Stomach (tissue), 9 donors: ENCODE results near the gene TCIRG1. TPM values are rescaled to one million over a fixed set of nuclear protein-coding genes. Genes with fewer than 3 reads are reported as not detected.

ENCODE experiments used
- DNase-seq, 2 donors: peaks; one replicate each; pipeline versions ENCODE4 v3.0.0 to v3.0.0-alpha.2; 2013 to 2019
- H3K27ac ChIP-seq, 5 donors: fragments of 200-600 bp in 4 of 5; sonication (generic) in 4 of 5; one replicate each; pipeline ENCODE4 v1.5.1; 2013 to 2019; ENCODE audit warnings: mild to moderate bottlenecking in 1 of 5, moderate library complexity in 1 of 5
- H3K27me3 ChIP-seq, 3 donors: fragments of 200-600 bp; sonication (generic); one replicate each; pipeline ENCODE4 v1.5.1; 2017 to 2019; ENCODE audit warnings: mixed run types in 1 of 3
- H3K36me3 ChIP-seq, 4 donors: fragments of 200-600 bp; sonication (generic); 1 replicate in 3 of 4; 2 replicates in 1 of 4; pipeline ENCODE4 v1.5.1; 2016 to 2019
- H3K4me1 ChIP-seq, 4 donors: fragments of 200-600 bp; sonication (generic); one replicate each; pipeline ENCODE4 v1.5.1; 2016 to 2019
- H3K4me3 ChIP-seq, 4 donors: fragments of 200-600 bp; sonication (generic) in 3 of 4; one replicate each; pipeline ENCODE4 v1.5.1; 2016 to 2019; ENCODE audit warnings: mild to moderate bottlenecking in 1 of 4
- H3K9me3 ChIP-seq, 4 donors: fragments of 200-600 bp; sonication (generic); one replicate each; pipeline ENCODE4 v1.5.1; 2016 to 2019
- EP300 ChIP-seq: sonication (generic); formaldehyde crosslinking; IDR thresholded peaks from one replicate; pipeline ENCODE4 v1.6.1; 2017; ENCODE audit warnings: antibody characterized with exemption
- POLR2A ChIP-seq, 4 donors: fragments of 450-650 bp; IDR thresholded peaks; one replicate each; pipeline ENCODE4 v1.6.1; 2016; ENCODE audit warnings: antibody characterized with exemption in 4 of 4, control low read depth in 2 of 4, mild to moderate bottlenecking in 1 of 4, moderate library complexity in 1 of 4
- POLR2AphosphoS5 ChIP-seq, 3 donors: sonication (generic); formaldehyde crosslinking; IDR thresholded peaks; one replicate each; pipeline ENCODE4 v1.6.1; 2016; ENCODE audit warnings: antibody characterized with exemption in 3 of 3
- WGBS, 5 donors: extraction: QIAGEN DNeasy Blood & Tissue Kit in 3 of 5; methylation state at CpG; one replicate each; pipeline versions ENCODE4 v1.1.5 to v1.1.7; 2013 to 2018; 5-methylcytosine and 5-hydroxymethylcytosine counted together
- intact Hi-C: fragments of 100-400 bp; cut with DNase I; formaldehyde crosslinking; loops from one replicate; pipeline ENCODE4 v1.15.1; 2023; ENCODE audit warnings: low total_unique reads
- polyA plus RNA-seq, 3 donors: library from polyadenylated mRNA; stranded (reverse); fragments of 200-250 nt; gene quantifications; one replicate each; pipeline ENCODE4 v1.2.3, GENCODE V29; 2013
- total RNA-seq, 5 donors: library from RNA; depleted of rRNA; stranded (reverse); fragments of >200 nt; gene quantifications; one replicate each; pipeline versions ENCODE4 v1.1.0 to v1.2.3, GENCODE V29; 2014 to 2016
- TF ChIP-seq, protein P1 (sequence below), 7 experiments: fragments of 450-650 bp in 4 of 7; fragments of 200-600 bp in 3 of 7; sonication (generic) in 3 of 7; IDR thresholded peaks; one replicate each; pipeline ENCODE4 v1.5.1; 2016 to 2019; ENCODE audit warnings: antibody characterized with exemption in 7 of 7, control low read depth in 2 of 7, mild to moderate bottlenecking in 1 of 7
- donor health status: healthy with polysubstance abuse.
- donor health status: Bipolar disorder and iron deficiency.
- donor health status: healthy.

The TCIRG1 gene
- total and polyA plus RNA-seq, 8 donors, result 46.3 to 835 (median 192) TPM

DNA sequence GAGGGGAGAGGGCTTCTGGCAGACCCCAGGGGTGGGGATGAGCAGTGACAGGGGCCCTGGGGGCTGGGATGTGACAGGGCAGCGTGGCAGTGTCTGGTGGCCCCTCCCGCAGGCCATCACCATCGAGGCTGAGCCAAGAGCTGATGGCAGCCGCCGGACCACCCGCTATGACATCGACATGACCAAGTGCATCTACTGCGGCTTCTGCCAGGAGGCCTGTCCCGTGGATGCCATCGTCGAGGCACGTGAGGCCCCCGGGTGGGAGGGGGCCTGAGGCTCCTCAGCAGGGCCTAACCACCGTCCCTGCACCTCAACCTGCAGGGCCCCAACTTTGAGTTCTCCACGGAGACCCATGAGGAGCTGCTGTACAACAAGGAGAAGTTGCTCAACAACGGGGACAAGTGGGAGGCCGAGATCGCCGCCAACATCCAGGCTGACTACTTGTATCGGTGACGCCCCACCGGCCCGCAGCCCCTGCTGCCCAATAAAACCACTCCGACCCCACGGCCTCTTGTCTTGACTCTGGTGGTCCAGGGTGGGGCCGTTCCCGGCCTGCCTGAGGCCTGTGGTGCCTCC is 2.6 kb upstream of the TCIRG1 start:
- DNase-seq, result no peak
- peaks cover 61 to 91% (median 79%) of the 10 kb centered on the region in 4 donors for H3K4me1 ChIP-seq
- TF ChIP-seq, protein P1, sequence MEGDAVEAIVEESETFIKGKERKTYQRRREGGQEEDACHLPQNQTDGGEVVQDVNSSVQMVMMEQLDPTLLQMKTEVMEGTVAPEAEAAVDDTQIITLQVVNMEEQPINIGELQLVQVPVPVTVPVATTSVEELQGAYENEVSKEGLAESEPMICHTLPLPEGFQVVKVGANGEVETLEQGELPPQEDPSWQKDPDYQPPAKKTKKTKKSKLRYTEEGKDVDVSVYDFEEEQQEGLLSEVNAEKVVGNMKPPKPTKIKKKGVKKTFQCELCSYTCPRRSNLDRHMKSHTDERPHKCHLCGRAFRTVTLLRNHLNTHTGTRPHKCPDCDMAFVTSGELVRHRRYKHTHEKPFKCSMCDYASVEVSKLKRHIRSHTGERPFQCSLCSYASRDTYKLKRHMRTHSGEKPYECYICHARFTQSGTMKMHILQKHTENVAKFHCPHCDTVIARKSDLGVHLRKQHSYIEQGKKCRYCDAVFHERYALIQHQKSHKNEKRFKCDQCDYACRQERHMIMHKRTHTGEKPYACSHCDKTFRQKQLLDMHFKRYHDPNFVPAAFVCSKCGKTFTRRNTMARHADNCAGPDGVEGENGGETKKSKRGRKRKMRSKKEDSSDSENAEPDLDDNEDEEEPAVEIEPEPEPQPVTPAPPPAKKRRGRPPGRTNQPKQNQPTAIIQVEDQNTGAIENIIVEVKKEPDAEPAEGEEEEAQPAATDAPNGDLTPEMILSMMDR (IDR thresholded peaks at IDR 0.05), result no peak
- TF ChIP-seq EP300 (no peak), POLR2AphosphoS5 (IDR thresholded peaks at IDR 0.05) (no peak), POLR2A (IDR thresholded peaks at IDR 0.05) (no peak)
- H3K36me3 ChIP-seq, result peaks cover 15 to 45% (median 41%) of the 10 kb centered on the region in 4 donors
- no peaks in the 10 kb centered on the region for H3K27me3 ChIP-seq
- H3K9me3 ChIP-seq, result no peaks in the 10 kb centered on the region
- intact Hi-C loops, result no loop called here
- WGBS, 5 donors, result 70 to 97% (median 85%) methylated on average over 16 to 27 of the region's 27 CpGs
- H3K4me3 ChIP-seq, result no peak overlapping the region
- peak overlapping the region; percentile 74 to 93 (median 91) for H3K27ac ChIP-seq

DNA sequence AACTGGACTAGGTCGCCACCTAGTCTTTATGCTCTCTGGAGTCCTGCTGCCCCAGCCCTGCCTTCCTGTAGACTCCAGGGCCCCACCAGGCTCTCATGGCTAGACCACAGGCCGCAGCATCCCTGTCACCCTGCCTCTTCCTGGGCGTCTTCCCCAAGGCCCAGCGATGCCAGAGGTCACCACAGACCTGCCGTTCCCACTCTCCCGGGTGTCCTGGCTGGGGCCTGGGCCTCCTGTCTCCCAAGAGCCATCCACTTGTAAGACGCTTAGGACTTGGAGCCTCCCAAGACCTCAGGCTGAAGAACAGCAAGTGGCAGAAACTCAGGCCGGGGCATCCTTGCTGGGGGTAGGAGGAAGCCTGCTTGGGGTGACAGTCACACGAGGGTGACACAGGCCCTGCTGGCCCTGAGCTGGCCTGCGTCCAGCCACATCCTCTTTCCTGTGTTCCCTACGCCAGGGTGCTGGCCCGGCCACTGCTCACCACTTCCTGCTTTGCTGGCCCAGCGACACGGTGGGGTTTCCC is 2.0 kb upstream of the TCIRG1 start:
- Histone ChIP-seq H3K9me3 (no peaks in the 10 kb centered on the region), H3K4me3 (no peak overlapping the region), H3K4me1 (peaks cover 61 to 91% (median 79%) of the 10 kb centered on the region in 4 donors), H3K27me3 (no peaks in the 10 kb centered on the region), H3K36me3 (peaks cover 15 to 50% (median 44%) of the 10 kb centered on the region in 4 donors), H3K27ac (peak overlapping the region; percentile 74 to 93 (median 91))
- intact Hi-C loops, result no loop called here
- 43 to 61% (median 53%) methylated on average over 6 to 14 of the region's 14 CpGs for WGBS, 5 donors
- DNase-seq, result peak; percentile 57 to 79
- TF ChIP-seq EP300, result no peak
- peak in 1 of 3 donors; percentile 69 for TF ChIP-seq POLR2AphosphoS5 (IDR thresholded peaks at IDR 0.05)

DNA sequence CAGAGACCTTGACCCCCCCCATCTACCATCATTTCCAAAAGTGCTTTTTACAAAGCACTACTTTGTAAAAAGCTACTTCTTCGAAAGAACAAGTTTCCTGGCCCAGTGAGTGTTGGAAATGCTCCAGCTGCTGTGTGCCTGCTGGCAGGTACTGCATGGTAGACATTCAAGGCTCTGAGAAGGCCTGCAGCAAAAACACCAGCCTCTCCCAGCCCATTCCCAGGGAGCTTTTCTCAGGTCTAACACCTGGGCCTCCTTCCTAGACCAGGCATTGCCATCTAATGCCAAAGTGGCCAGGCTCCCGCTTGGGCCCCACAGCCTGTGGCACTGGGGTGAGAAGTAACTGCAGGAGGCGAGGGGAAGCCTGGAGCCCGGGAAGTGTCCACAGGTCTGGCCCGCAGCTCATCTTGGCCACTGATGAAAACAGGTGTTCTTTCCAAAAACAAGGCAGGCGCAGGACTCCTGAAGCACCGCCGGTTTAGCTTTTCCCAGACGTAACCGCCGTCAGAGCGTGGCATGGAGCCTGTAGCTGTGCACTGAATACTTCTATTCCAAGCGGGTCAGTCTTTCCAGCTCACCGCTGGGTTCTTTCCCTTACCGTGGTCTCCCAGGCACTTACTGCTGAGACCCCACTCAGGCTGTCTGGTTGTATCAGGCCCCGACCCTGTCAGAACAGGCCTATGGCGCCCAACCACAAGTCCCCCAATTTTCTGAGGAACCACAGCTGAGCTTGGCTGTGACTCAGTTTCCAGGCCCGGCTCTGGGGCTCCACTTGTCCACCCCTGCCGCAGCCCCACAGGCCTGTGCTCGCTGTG is 1.2 kb upstream of the TCIRG1 start:
- H3K4me3 ChIP-seq, result peak overlapping the region in 3 of 4 donors; percentile 69 to 76 (median 70)
- intact Hi-C loops, result no loop called here

GRCh38 chr11:68038226-68038717 is 553 bp upstream of the TCIRG1 start:
- intact Hi-C loops, result no loop called here
- WGBS, 5 donors, result 18 to 30% (median 28%) methylated on average over 5 to 13 of the region's 13 CpGs

More for the DNA sequence above, 1.2 kb upstream of the TCIRG1 start:
- 74 to 83% (median 78%) methylated on average over 15 to 20 of the region's 20 CpGs for WGBS, 5 donors
- DNase-seq, result peak; percentile 35 to 71
- peak overlapping the region; percentile 87 to 93 (median 91) for H3K27ac ChIP-seq
- TF ChIP-seq, protein P1 (IDR thresholded peaks at IDR 0.05), result no peak
- TF ChIP-seq POLR2AphosphoS5 (IDR thresholded peaks at IDR 0.05), result no peak
- no peak for TF ChIP-seq POLR2A (IDR thresholded peaks at IDR 0.05)
- TF ChIP-seq EP300, result no peak
- H3K36me3 ChIP-seq, result peaks cover 17 to 55% (median 51%) of the 10 kb centered on the region in 4 donors
- peaks cover 62 to 91% (median 79%) of the 10 kb centered on the region in 4 donors for H3K4me1 ChIP-seq
- H3K9me3 ChIP-seq, result no peaks in the 10 kb centered on the region
- H3K27me3 ChIP-seq, result no peaks in the 10 kb centered on the region

More at GRCh38 chr11:68038226-68038717, 553 bp upstream of the TCIRG1 start:
- no peak for TF ChIP-seq EP300
- TF ChIP-seq, protein P1 (IDR thresholded peaks at IDR 0.05), result no peak
- TF ChIP-seq POLR2AphosphoS5 (IDR thresholded peaks at IDR 0.05), result no peak
- no peak for TF ChIP-seq POLR2A (IDR thresholded peaks at IDR 0.05)
- Histone ChIP-seq H3K9me3 (no peaks in the 10 kb centered on the region), H3K36me3 (peaks cover 21 to 55% (median 51%) of the 10 kb centered on the region in 4 donors), H3K27ac (peak overlapping the region; percentile 87 to 93 (median 91)), H3K4me1 (peaks cover 61 to 91% (median 78%) of the 10 kb centered on the region in 4 donors), H3K4me3 (peak overlapping the region; percentile 54 to 76 (median 70)), H3K27me3 (no peaks in the 10 kb centered on the region)
- peak in 1 of 2 donors; percentile 46 for DNase-seq
